SK-N-SH treated with all-trans-retinoic acid at 6 μM for 48 hours (cell line): Measurements from ENCODE around the gene MTARC2.

Experiments used
- CSDC2 ChIP-seq: fragments of 250-450 bp; sonication (Bioruptor Pico); IDR thresholded peaks from 2 replicates; pipeline ENCODE4 v1.5.0; 2020; ENCODE audit warnings: mild to moderate bottlenecking, moderate library complexity
- PPARA ChIP-seq: fragments of 250-450 bp; sonication (Bioruptor Pico); IDR thresholded peaks from 2 replicates; pipeline ENCODE4 v1.5.0; 2020; ENCODE audit warnings: mild to moderate bottlenecking, borderline replicate concordance
- RARB ChIP-seq: fragments of 250-450 bp; sonication (Bioruptor Pico); IDR thresholded peaks from 2 replicates; pipeline ENCODE4 v1.8.0; 2021; ENCODE audit warnings: mild to moderate bottlenecking, moderate library complexity
- TCF4 ChIP-seq: fragments of 250-450 bp; sonication (Bioruptor Pico); IDR thresholded peaks from 2 replicates; pipeline ENCODE4 v1.8.0; 2021; ENCODE audit warnings: mild to moderate bottlenecking, moderate library complexity, borderline replicate concordance
- TOX ChIP-seq: fragments of 250-450 bp; sonication (Bioruptor Pico); IDR thresholded peaks from 2 replicates; pipeline ENCODE4 v1.8.0; 2021; ENCODE audit warnings: mild to moderate bottlenecking, moderate library complexity, borderline replicate concordance
- ZC3H10 ChIP-seq: fragments of 250-450 bp; sonication (Bioruptor Pico); IDR thresholded peaks from 2 replicates; pipeline ENCODE4 v1.5.1; 2021; ENCODE audit warnings: mild to moderate bottlenecking, moderate library complexity
- ZFP3 ChIP-seq: fragments of 250-450 bp; sonication (Bioruptor Pico); IDR thresholded peaks from 2 replicates; pipeline ENCODE4 v1.5.0; 2020; ENCODE audit warnings: mild to moderate bottlenecking, moderate library complexity
- ZNF565 ChIP-seq: fragments of 450-650 bp; formaldehyde crosslinking; conservative IDR thresholded peaks from 2 replicates; pipeline ENCODE4 v1.5.0; 2020; ENCODE audit warnings: low read depth, mild to moderate bottlenecking, moderate library complexity
- ZNF70 ChIP-seq: fragments of 450-650 bp; formaldehyde crosslinking; IDR thresholded peaks from 2 replicates; pipeline ENCODE4 v1.5.0; 2020; ENCODE audit warnings: mild to moderate bottlenecking, moderate library complexity

- TF ChIP-seq ZFP3 (no peak), ZNF565 (no peak), TCF4 (CRISPR knock-in tag) (no peak), ZC3H10 (CRISPR knock-in tag) (no peak), ZNF70 (CRISPR knock-in tag) (no peak), PPARA (CRISPR knock-in tag) (no peak), RARB (no peak), TOX (CRISPR knock-in tag) (no peak), CSDC2 (CRISPR knock-in tag) (no peak)
Observed at GRCh38 chr1:220811695-220812094, 63.6 kb downstream of the MTARC2 start.
